Endodermal cell (in vitro differentiated cells): ENCODE results near the gene BORCS8. TPM values are rescaled to one million over a fixed set of nuclear protein-coding genes. Genes with fewer than 3 reads are reported as not detected.
"Not testable (repeated sequence)": the region's sequence is repeated elsewhere in the genome, so short reads cannot be mapped to it uniquely, and the experiment has no call there.

Experiments
- DNase-seq: peaks from one replicate; pipeline ENCODE4 v3.0.0-alpha.2; 2017
- H3K27ac ChIP-seq: 2 replicates; pipeline ENCODE4 v1.5.1; 2013; ENCODE audit warnings: mild to moderate bottlenecking, low read depth, low read length, moderate library complexity
- H3K27me3 ChIP-seq: 2 replicates; pipeline ENCODE4 v1.6.1; 2013; ENCODE audit warnings: mild to moderate bottlenecking, low read length, moderate library complexity; ENCODE audit not compliant: insufficient read depth, control insufficient read depth, poor library complexity, severe bottlenecking
- H3K36me3 ChIP-seq: 2 replicates; pipeline ENCODE4 v1.7.0; 2013; ENCODE audit warnings: mild to moderate bottlenecking, low read length, moderate library complexity; ENCODE audit not compliant: control insufficient read depth, insufficient read depth
- H3K4me1 ChIP-seq: one replicate; pipeline ENCODE4 v1.7.0; 2013; ENCODE audit warnings: low read length; ENCODE audit not compliant: control insufficient read depth, insufficient read depth
- H3K4me3 ChIP-seq: 2 replicates; pipeline ENCODE4 v1.5.1; 2013; ENCODE audit warnings: mild to moderate bottlenecking, low read length, moderate library complexity
- H3K9ac ChIP-seq: 2 replicates; pipeline ENCODE4 v1.6.1; 2013; ENCODE audit warnings: mild to moderate bottlenecking, low read length, moderate library complexity; ENCODE audit not compliant: poor library complexity, severe bottlenecking; ENCODE audit errors: extremely low read depth
- H3K9me3 ChIP-seq: 2 replicates; pipeline ENCODE4 v1.6.1; 2013; ENCODE audit warnings: mild to moderate bottlenecking, low read length, moderate library complexity; ENCODE audit not compliant: control insufficient read depth
- H3K27ac Mint-ChIP-seq: 2 replicates; pipeline ENCODE4 v1.8.0; 2020; ENCODE audit warnings: mixed read lengths
- H3K27me3 Mint-ChIP-seq: 2 replicates; pipeline ENCODE4 v1.8.0; 2021; ENCODE audit warnings: mild to moderate bottlenecking, mixed read lengths; ENCODE audit not compliant: insufficient read depth
- H3K36me3 Mint-ChIP-seq: 2 replicates; pipeline ENCODE4 v1.8.0; 2020; ENCODE audit warnings: low read depth, mixed read lengths
- H3K4me1 Mint-ChIP-seq: 2 replicates; pipeline ENCODE4 v1.8.0; 2020; ENCODE audit warnings: mixed read lengths
- H3K4me3 Mint-ChIP-seq: 2 replicates; pipeline ENCODE4 v1.8.0; 2020; ENCODE audit warnings: mild to moderate bottlenecking, moderate library complexity, mixed read lengths
- H3K9me3 Mint-ChIP-seq: 2 replicates; pipeline ENCODE4 v1.8.0; 2020; ENCODE audit warnings: mild to moderate bottlenecking, mixed read lengths
- WGBS, 2 experiments: methylation state at CpG; one replicate each; pipeline versions ENCODE4 v1.1.5 to v1.1.7; 2013; ENCODE audit warnings: missing lambda C conversion rate in 2 of 2, mixed read lengths in 1 of 2; ENCODE audit not compliant: insufficient coverage in 1 of 2, insufficient read length in 1 of 2; 5-methylcytosine and 5-hydroxymethylcytosine counted together
- total RNA-seq, 2 donors: library from RNA; stranded (reverse); fragmentation: NEBNext Ultra II Directional in 1 of 2; extraction: Animal tissue kit (Norgen Biotek cat#: 25700) in 1 of 2; gene quantifications; 2 replicates in 1 of 2; 3 replicates in 1 of 2; pipeline ENCODE4 v1.2.1, GENCODE V29; 2021
- TF ChIP-seq, protein P1 (sequence below): fragments of 200-600 bp; sonication (generic); conservative IDR thresholded peaks from 2 replicates; pipeline ENCODE4 v1.5.0; 2021; ENCODE audit warnings: antibody characterized with exemption, mild to moderate bottlenecking

Gene BORCS8
- total RNA-seq, 2 donors from 2014 or later: 22.6 to 34.3 TPM

DNA sequence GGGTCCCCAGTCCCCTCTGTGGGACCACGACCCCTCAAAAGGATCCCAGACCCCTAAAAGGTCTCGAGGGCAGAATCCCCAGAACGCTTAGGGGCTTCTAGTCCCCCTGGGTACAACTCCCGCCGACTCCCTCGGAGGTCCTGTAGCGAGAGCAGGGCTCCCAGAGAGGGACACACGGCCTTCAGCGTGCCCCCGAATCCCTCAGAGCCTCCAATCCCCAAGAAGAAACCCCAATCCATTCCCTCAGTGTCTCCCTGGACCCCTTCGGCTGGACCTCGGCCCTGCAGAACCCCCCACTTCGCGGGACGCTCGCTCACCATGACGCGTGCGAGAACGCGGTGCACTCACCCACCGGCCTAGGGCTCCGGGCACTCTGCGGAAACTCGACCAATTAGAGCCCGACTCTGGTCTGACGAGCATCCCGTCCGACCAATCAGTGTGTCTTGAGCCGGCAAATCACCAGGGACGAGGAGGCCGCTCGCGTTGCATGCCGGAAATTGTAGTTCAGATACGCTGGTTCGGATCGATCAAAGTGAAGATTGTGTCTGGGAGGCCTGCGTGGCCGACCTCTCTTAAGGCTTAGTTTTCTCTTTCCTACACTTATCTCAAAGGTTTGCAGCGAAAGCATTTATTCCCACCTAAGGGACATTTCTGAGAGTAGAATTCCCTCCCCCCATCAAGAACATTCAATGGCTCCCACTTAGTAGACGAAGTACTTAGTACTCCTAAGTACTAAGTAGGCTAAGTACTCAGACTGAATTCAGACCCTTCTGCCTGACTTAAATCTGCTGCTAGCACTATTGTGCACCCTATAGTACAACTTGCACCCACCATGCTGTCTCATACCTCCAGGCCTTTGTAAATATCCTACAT is 53.6 kb downstream of the BORCS8 start, which contains the start of gene TMEM161A:
TMEM161A (minus strand) TSS at position 370 of the 873 bp plus-strand sequence; CDS start at position 320, 50 bp downstream.
- Histone ChIP-seq H3K27ac (no peak within 1 kb of the TSS), H3K9ac (peak within 1 kb of the TSS; percentile 70), H3K36me3 (peaks cover 5% of the 10 kb centered on the region), H3K4me3 (peak within 1 kb of the TSS; percentile 88), H3K27me3 (peaks cover 4% of the 10 kb centered on the region), H3K4me1 (no peaks in the 10 kb centered on the region), H3K9me3 (no peaks in the 10 kb centered on the region)
- Mint-ChIP-seq H3K4me1 (peaks cover 14% of the 10 kb centered on the region), H3K27ac (peak within 1 kb of the TSS; percentile 96), H3K36me3 (peaks cover 4% of the 10 kb centered on the region), H3K4me3 (peak within 1 kb of the TSS; percentile 91), H3K27me3 (peaks cover 30% of the 10 kb centered on the region), H3K9me3 (peaks cover 2% of the 10 kb centered on the region)
- TF ChIP-seq, protein P1, sequence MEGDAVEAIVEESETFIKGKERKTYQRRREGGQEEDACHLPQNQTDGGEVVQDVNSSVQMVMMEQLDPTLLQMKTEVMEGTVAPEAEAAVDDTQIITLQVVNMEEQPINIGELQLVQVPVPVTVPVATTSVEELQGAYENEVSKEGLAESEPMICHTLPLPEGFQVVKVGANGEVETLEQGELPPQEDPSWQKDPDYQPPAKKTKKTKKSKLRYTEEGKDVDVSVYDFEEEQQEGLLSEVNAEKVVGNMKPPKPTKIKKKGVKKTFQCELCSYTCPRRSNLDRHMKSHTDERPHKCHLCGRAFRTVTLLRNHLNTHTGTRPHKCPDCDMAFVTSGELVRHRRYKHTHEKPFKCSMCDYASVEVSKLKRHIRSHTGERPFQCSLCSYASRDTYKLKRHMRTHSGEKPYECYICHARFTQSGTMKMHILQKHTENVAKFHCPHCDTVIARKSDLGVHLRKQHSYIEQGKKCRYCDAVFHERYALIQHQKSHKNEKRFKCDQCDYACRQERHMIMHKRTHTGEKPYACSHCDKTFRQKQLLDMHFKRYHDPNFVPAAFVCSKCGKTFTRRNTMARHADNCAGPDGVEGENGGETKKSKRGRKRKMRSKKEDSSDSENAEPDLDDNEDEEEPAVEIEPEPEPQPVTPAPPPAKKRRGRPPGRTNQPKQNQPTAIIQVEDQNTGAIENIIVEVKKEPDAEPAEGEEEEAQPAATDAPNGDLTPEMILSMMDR: no peak
- DNase-seq: peak; percentile 99
- 3 to 4% methylated on average over 28 to 42 of the region's 42 CpGs for WGBS, 2 experiments

DNA sequence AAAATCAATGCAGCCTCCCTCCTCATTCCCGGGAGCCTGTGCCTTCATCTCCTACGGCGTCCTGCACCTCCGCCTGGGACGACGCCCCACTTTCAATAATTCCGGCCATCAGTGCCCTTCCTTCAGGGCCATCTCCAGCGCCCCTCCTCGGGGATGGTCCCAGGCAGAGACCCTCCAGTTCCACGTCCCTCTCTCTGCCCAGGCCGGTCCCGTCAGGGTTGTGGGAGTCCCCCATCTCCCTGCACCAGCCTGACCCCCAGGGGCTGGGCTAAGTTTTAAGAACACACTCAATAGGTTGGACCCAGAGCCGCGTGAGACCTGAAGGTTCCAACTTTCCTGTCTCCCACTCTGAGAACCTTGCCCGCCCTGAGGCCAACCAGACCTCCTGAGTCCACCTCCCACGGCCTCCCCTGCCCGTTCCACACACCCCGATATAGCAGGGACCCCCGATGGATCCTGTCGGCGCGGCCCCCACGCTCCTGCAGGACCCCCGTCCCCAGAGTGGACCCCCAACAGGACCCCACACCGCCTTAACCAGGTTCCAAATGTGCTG is 54.3 kb downstream of the BORCS8 start:
- H3K4me1 ChIP-seq: no peaks in the 10 kb centered on the region
- peak overlapping the region; percentile 96 for H3K27ac Mint-ChIP-seq
- DNase-seq: no peak
- peaks cover under 1% of the 10 kb centered on the region for H3K9me3 ChIP-seq
- H3K27me3 ChIP-seq: peaks cover 4% of the 10 kb centered on the region
- 39 to 51% methylated on average over 13 to 25 of the region's 25 CpGs for WGBS, 2 experiments
- peaks cover 2% of the 10 kb centered on the region for H3K9me3 Mint-ChIP-seq
- peak overlapping the region; percentile 91 for H3K4me3 Mint-ChIP-seq
- H3K27ac ChIP-seq: no peak overlapping the region
- H3K4me3 ChIP-seq: peak overlapping the region; percentile 88
- TF ChIP-seq, protein P1: no peak
- H3K27me3 Mint-ChIP-seq: peaks cover 26% of the 10 kb centered on the region
- peaks cover 14% of the 10 kb centered on the region for H3K4me1 Mint-ChIP-seq
- peaks cover 10% of the 10 kb centered on the region for H3K36me3 Mint-ChIP-seq
- peaks cover 9% of the 10 kb centered on the region for H3K36me3 ChIP-seq
- peak overlapping the region; percentile 70 for H3K9ac ChIP-seq

GRCh38 chr19:19135713-19136112 is 56.2 kb downstream of the BORCS8 start:
- Mint-ChIP-seq H3K36me3 (peaks cover 18% of the 10 kb centered on the region), H3K4me1 (peaks cover 14% of the 10 kb centered on the region), H3K9me3 (peaks cover 11% of the 10 kb centered on the region), H3K27me3 (peaks cover 15% of the 10 kb centered on the region)
- H3K4me3 ChIP-seq, H3K27ac Mint-ChIP-seq, H3K27ac ChIP-seq, H3K4me3 Mint-ChIP-seq, DNase-seq, H3K4me1 ChIP-seq, H3K9ac ChIP-seq, H3K27me3 ChIP-seq: not testable (repeated sequence)
- Histone ChIP-seq H3K36me3 (peaks cover 18% of the 10 kb centered on the region), H3K9me3 (peaks cover 12% of the 10 kb centered on the region)
- 85 to 91% methylated on average over 3 to 5 of the region's 6 CpGs for WGBS, 2 experiments
